Astrocyte of the spinal cord (primary cell): ENCODE data around the gene SLC8A3.

Source experiments
- DNase-seq: peaks from one replicate; pipeline ENCODE4 v3.0.0; 2011; ENCODE audit warnings: low read depth, low spot score
- H3K4me3 ChIP-seq: 2 replicates; pipeline ENCODE4 v1.5.1; 2011; ENCODE audit warnings: low read depth, mild to moderate bottlenecking, low read length, moderate library complexity
- in situ Hi-C: cut with HindIII; loops from 2 replicates; pipeline ENCODE4 v1.10.0; 2017; ENCODE audit warnings: low sequenced_read_pairs
- TF ChIP-seq, protein P1 (sequence below): IDR thresholded peaks from 2 replicates; pipeline ENCODE4 v1.5.1; 2012; ENCODE audit warnings: low read depth, mild to moderate bottlenecking, low read length, inconsistent platforms

Gene SLC8A3

DNA sequence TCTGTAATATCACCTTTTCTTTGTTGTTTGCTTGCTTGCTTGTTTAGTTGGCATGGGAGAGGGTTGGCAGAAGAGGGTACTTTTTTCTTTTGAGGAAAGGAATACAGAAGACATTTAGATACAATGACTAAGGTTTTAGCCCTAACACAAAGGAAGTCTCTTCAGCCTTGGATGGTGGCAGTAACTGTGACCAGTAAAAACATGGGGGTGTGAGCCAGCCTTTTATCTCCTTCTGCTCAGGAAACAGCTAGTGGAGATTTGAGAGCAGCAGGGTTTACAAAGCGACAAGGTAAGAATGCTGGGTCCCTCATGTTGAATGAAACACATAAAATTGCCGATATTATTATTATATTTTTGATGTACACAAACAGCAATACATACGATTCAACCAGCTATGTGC is 40.4 kb downstream of the SLC8A3 start:
- H3K4me3 ChIP-seq = no peak overlapping the region
- TF ChIP-seq, protein P1, sequence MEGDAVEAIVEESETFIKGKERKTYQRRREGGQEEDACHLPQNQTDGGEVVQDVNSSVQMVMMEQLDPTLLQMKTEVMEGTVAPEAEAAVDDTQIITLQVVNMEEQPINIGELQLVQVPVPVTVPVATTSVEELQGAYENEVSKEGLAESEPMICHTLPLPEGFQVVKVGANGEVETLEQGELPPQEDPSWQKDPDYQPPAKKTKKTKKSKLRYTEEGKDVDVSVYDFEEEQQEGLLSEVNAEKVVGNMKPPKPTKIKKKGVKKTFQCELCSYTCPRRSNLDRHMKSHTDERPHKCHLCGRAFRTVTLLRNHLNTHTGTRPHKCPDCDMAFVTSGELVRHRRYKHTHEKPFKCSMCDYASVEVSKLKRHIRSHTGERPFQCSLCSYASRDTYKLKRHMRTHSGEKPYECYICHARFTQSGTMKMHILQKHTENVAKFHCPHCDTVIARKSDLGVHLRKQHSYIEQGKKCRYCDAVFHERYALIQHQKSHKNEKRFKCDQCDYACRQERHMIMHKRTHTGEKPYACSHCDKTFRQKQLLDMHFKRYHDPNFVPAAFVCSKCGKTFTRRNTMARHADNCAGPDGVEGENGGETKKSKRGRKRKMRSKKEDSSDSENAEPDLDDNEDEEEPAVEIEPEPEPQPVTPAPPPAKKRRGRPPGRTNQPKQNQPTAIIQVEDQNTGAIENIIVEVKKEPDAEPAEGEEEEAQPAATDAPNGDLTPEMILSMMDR = no peak
- in situ Hi-C loops = no loop called here
- no peak for DNase-seq

DNA sequence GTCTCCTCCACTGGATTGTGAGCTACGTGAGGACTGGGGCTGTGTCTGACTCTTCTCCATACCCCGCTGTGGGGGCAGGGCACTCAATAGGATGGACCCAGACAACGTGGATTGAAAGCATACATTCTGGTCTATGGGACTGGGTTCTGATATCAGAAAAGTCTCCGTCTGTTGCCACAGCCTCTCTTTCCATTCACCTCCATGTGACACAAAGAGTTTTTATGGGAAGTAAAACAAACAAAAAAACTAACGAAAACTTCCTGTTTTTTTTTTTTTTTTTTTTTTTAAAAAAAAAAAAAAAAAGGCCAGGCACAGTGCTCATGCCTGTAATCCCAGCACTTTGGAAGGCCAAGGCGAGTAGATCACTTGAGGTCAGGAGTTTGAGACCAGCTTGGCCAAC is 44.7 kb downstream of the SLC8A3 start:
- DNase-seq = no peak
- in situ Hi-C loops = no loop called here
- TF ChIP-seq, protein P1 = no peak
- no peak overlapping the region for H3K4me3 ChIP-seq

DNA sequence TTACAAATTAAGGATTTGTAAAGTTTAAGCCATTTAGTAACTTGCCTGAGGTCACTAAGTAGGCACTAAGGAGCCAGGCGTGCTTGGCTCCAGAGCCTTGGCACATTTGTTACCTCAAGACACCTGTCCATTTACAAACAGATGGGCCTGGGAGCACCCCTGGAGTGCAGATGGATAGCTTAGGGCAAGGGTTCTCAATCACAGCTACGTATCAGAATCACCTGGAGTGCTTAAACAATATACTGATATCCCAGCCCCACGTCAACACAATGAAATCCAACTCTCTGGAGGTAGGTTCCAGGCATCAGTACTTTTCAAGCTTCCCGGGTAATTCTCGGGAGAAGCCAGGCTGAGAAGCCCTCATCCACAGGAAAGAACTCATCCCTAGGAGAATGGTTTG is 45.4 kb downstream of the SLC8A3 start:
- TF ChIP-seq, protein P1 = no peak
- in situ Hi-C loops = no loop called here
- DNase-seq = no peak
- no peak overlapping the region for H3K4me3 ChIP-seq

DNA sequence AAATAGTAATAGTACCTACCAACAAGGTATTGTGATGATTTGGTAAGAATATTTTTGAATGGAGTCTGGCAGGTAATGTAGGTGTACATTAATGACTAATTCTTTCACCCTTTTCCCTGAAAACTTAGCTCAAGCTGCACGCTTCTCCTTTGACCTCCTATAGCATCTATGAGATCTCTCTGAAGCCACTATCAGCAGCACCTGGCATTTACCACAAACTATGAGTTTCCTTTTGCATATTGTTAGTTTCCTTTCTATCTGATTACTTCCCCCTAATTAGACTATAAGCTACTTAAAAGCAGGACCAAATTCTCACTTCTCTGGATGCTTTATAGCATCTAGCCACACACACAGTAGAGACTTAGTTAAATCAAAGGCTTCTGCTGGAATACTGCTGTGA is 48.1 kb downstream of the SLC8A3 start:
- TF ChIP-seq, protein P1 = no peak
- DNase-seq = no peak
- in situ Hi-C loops = no loop called here
- H3K4me3 ChIP-seq = no peak overlapping the region

DNA sequence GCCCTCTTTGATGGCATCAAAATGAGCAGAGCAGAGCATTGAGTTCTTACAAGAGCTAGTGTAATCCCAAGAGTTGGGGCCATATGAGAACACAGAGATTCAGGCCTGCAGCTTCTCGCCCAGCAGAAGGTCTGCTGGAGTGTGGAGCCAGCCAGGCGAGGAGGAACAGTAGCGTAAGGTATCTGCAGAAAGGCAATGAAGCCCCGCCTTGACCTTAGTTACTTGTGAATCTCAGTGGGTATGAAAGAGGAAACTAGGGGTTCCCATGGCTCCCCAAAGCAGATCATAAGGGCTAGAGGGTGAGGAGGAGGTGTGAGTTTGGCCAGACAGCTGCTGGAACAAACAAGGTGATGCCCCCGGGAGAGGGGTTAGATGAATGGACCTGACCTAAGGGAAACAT is 49.4 kb downstream of the SLC8A3 start:
- in situ Hi-C loops = no loop called here

DNA sequence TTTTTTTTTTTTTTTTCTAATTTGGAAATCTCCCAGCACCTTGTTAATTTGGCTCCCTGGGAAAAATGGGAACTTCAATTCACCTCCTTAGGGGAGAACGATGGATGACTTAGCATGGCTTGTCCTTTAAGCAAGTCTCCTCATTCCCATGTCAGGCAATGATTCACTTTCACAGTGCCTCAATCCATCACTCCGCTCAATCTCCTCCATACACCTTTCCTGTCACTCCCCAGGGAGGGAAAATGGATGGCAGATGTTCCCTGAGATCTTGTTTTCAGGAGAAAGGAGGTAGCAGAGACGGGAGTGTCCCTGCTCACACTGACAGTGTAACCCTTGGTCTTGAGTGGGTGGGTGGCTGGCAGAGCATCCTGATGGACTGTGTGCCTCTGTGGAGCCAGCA is 51.0 kb downstream of the SLC8A3 start:
- TF ChIP-seq, protein P1 = no peak
- no peak overlapping the region for H3K4me3 ChIP-seq
- in situ Hi-C loops = no loop called here
- no peak for DNase-seq

More for the DNA sequence above, 49.4 kb downstream of the SLC8A3 start:
- DNase-seq = no peak
- no peak overlapping the region for H3K4me3 ChIP-seq
- TF ChIP-seq, protein P1 = no peak

DNA sequence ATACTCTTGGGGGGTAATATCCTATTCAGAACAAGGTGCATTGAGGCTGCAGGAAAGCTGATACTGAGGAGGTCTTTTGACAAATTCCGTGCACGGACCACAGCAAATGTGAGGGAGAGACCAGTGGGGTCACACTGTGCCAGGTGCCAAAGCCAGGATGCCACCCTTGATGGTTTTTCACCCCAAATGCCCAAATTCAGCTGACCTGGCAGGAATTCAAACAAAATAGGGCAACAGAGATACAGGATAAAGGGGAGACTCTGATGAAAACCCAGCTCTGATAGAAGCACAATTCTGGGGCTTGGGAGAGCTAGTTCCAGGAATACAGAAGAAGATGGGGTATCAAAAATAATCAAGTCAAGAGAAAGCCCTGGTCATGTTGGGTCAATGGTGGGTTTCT is 55.3 kb downstream of the SLC8A3 start:
- in situ Hi-C loops = no loop called here
- no peak for DNase-seq
- TF ChIP-seq, protein P1 = no peak
- H3K4me3 ChIP-seq = no peak overlapping the region
